Measurements from ENCODE around the gene ARSK.

The ARSK gene

GRCh38 chr5:95581576-95581975 is 26.7 kb downstream of the ARSK start:
- no peak for DNase-seq (ENCODE audit: low read depth, low spot score)
- H3K9ac ChIP-seq (ENCODE audit: insufficient read length): no peak overlapping the region
- H3K9me3 ChIP-seq (ENCODE audit: low read depth, low read length): no peaks in the 10 kb centered on the region
- TF ChIP-seq POLR2AphosphoS5 (IDR thresholded peaks at IDR 0.05; ENCODE audit: borderline replicate concordance, low read depth, low read length) (no peak), EZH2 (IDR thresholded peaks at IDR 0.05) (no peak)
- H3K4me3 ChIP-seq: no peak overlapping the region
- H3K27ac ChIP-seq: no peak overlapping the region
- H3K36me3 ChIP-seq (ENCODE audit: insufficient read depth, low read length): no peaks in the 10 kb centered on the region

GRCh38 chr5:95583992-95584391 is 29.1 kb downstream of the ARSK start:
- H3K27ac ChIP-seq: no peak overlapping the region
- no peaks in the 10 kb centered on the region for H3K9me3 ChIP-seq (ENCODE audit: low read depth, low read length)
- H3K36me3 ChIP-seq (ENCODE audit: insufficient read depth, low read length): no peaks in the 10 kb centered on the region
- TF ChIP-seq EZH2 (IDR thresholded peaks at IDR 0.05) (no peak), FOXP2 (optimal IDR thresholded peaks at IDR 0.05; ENCODE audit: control extremely low read depth, extremely low read length, insufficient read depth) (no peak)
- H3K4me3 ChIP-seq: no peak overlapping the region
- no peak overlapping the region for H3K9ac ChIP-seq (ENCODE audit: insufficient read length)
- no peak for DNase-seq (ENCODE audit: low read depth, low spot score)

- no peak for DNase-seq (ENCODE audit: low read depth, low spot score)
- Histone ChIP-seq H3K9ac (ENCODE audit: insufficient read length) (no peak overlapping the region), H3K27ac (no peak overlapping the region), H3K9me3 (ENCODE audit: low read depth, low read length) (no peaks in the 10 kb centered on the region), H3K36me3 (ENCODE audit: insufficient read depth, low read length) (no peaks in the 10 kb centered on the region), H3K4me3 (no peak overlapping the region)
- TF ChIP-seq FOXP2 (optimal IDR thresholded peaks at IDR 0.05; ENCODE audit: control extremely low read depth, extremely low read length, insufficient read depth) (no peak), EZH2 (IDR thresholded peaks at IDR 0.05) (no peak), POLR2AphosphoS5 (IDR thresholded peaks at IDR 0.05; ENCODE audit: borderline replicate concordance, low read depth, low read length) (no peak)
Observed at GRCh38 chr5:95590880-95591279, 36.0 kb downstream of the ARSK start.

- Histone ChIP-seq H3K36me3 (ENCODE audit: insufficient read depth, low read length) (no peaks in the 10 kb centered on the region), H3K4me3 (no peak overlapping the region), H3K9ac (ENCODE audit: insufficient read length) (no peak overlapping the region), H3K27ac (no peak overlapping the region), H3K9me3 (ENCODE audit: low read depth, low read length) (no peaks in the 10 kb centered on the region)
- no peak for TF ChIP-seq EZH2 (IDR thresholded peaks at IDR 0.05)
- DNase-seq (ENCODE audit: low read depth, low spot score): no peak
Observed at GRCh38 chr5:95591490-95591901, 36.6 kb downstream of the ARSK start.

- Histone ChIP-seq H3K27ac (no peak overlapping the region), H3K9ac (ENCODE audit: insufficient read length) (no peak overlapping the region), H3K9me3 (ENCODE audit: low read depth, low read length) (no peaks in the 10 kb centered on the region), H3K36me3 (ENCODE audit: insufficient read depth, low read length) (no peaks in the 10 kb centered on the region), H3K4me3 (no peak overlapping the region)
- no peak for DNase-seq (ENCODE audit: low read depth, low spot score)
- TF ChIP-seq EZH2 (IDR thresholded peaks at IDR 0.05): no peak
- TF ChIP-seq FOXP2 (optimal IDR thresholded peaks at IDR 0.05; ENCODE audit: control extremely low read depth, extremely low read length, insufficient read depth): no peak
- no peak for TF ChIP-seq POLR2AphosphoS5 (IDR thresholded peaks at IDR 0.05; ENCODE audit: borderline replicate concordance, low read depth, low read length)
Observed at GRCh38 chr5:95595289-95595931, 40.5 kb downstream of the ARSK start.

GRCh38 chr5:95599252-95599651 is 44.4 kb downstream of the ARSK start:
- Histone ChIP-seq H3K9me3 (ENCODE audit: low read depth, low read length) (no peaks in the 10 kb centered on the region), H3K9ac (ENCODE audit: insufficient read length) (no peak overlapping the region), H3K36me3 (ENCODE audit: insufficient read depth, low read length) (no peaks in the 10 kb centered on the region), H3K27ac (no peak overlapping the region), H3K4me3 (no peak overlapping the region)
- no peak for DNase-seq (ENCODE audit: low read depth, low spot score)
- TF ChIP-seq FOXP2 (optimal IDR thresholded peaks at IDR 0.05; ENCODE audit: control extremely low read depth, extremely low read length, insufficient read depth) (no peak), EZH2 (IDR thresholded peaks at IDR 0.05) (no peak), POLR2AphosphoS5 (IDR thresholded peaks at IDR 0.05; ENCODE audit: borderline replicate concordance, low read depth, low read length) (no peak)

GRCh38 chr5:95600557-95600956 is 45.7 kb downstream of the ARSK start:
- Histone ChIP-seq H3K4me3 (no peak overlapping the region), H3K36me3 (ENCODE audit: insufficient read depth, low read length) (no peaks in the 10 kb centered on the region), H3K27ac (no peak overlapping the region), H3K9ac (ENCODE audit: insufficient read length) (no peak overlapping the region), H3K9me3 (ENCODE audit: low read depth, low read length) (no peaks in the 10 kb centered on the region)
- no peak for DNase-seq (ENCODE audit: low read depth, low spot score)
- no peak for TF ChIP-seq FOXP2 (optimal IDR thresholded peaks at IDR 0.05; ENCODE audit: control extremely low read depth, extremely low read length, insufficient read depth)
- no peak for TF ChIP-seq EZH2 (IDR thresholded peaks at IDR 0.05)
- TF ChIP-seq POLR2AphosphoS5 (IDR thresholded peaks at IDR 0.05; ENCODE audit: borderline replicate concordance, low read depth, low read length): no peak

GRCh38 chr5:95605786-95606185 is 50.9 kb downstream of the ARSK start:
- no peaks in the 10 kb centered on the region for H3K36me3 ChIP-seq (ENCODE audit: insufficient read depth, low read length)
- no peak for TF ChIP-seq POLR2AphosphoS5 (IDR thresholded peaks at IDR 0.05; ENCODE audit: borderline replicate concordance, low read depth, low read length)
- no peak for TF ChIP-seq EZH2 (IDR thresholded peaks at IDR 0.05)
- no peak for TF ChIP-seq FOXP2 (optimal IDR thresholded peaks at IDR 0.05; ENCODE audit: control extremely low read depth, extremely low read length, insufficient read depth)
- no peak overlapping the region for H3K4me3 ChIP-seq
- H3K9me3 ChIP-seq (ENCODE audit: low read depth, low read length): no peaks in the 10 kb centered on the region
- H3K9ac ChIP-seq (ENCODE audit: insufficient read length): no peak overlapping the region
- no peak overlapping the region for H3K27ac ChIP-seq
- DNase-seq (ENCODE audit: low read depth, low spot score): no peak

- Histone ChIP-seq H3K36me3 (ENCODE audit: insufficient read depth, low read length) (no peaks in the 10 kb centered on the region), H3K27ac (no peak overlapping the region), H3K4me3 (no peak overlapping the region), H3K9me3 (ENCODE audit: low read depth, low read length) (no peaks in the 10 kb centered on the region), H3K9ac (ENCODE audit: insufficient read length) (no peak overlapping the region)
- no peak for DNase-seq (ENCODE audit: low read depth, low spot score)
- no peak for TF ChIP-seq FOXP2 (optimal IDR thresholded peaks at IDR 0.05; ENCODE audit: control extremely low read depth, extremely low read length, insufficient read depth)
- no peak for TF ChIP-seq EZH2 (IDR thresholded peaks at IDR 0.05)
- no peak for TF ChIP-seq POLR2AphosphoS5 (IDR thresholded peaks at IDR 0.05; ENCODE audit: borderline replicate concordance, low read depth, low read length)
Observed at GRCh38 chr5:95606419-95606818, 51.5 kb downstream of the ARSK start.
